HG02588 (cell line): Measurements from ENCODE around the gene LIMK2.

Source experiments
- ATAC-seq: cut with Tn5 transposase; IDR thresholded peaks from one replicate; pipeline ENCODE4 v1.9.1; 2021; ENCODE audit warnings: mild to moderate bottlenecking, moderate library complexity; ENCODE audit not compliant: unreplicated experiment

Gene LIMK2

DNA sequence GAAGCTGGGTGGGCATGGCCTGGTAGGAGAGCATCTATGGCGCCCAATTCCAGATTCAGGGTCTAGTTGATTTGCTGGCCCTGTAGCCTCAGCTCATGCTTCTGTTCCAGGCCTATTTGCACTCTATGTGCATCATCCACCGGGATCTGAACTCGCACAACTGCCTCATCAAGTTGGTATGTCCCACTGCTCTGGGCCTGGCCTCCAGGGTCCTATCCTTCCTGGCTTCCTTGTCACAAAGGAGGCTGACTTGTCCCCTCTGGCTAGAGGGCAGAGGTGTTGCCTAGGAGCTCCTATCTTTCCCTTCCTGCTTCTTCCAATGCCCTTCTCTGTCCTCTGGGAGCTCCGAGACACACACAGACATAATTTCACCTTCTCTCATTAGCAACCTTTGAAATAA lies 58.9 kb downstream of the LIMK2 start:
- ATAC-seq, result no peak

DNA sequence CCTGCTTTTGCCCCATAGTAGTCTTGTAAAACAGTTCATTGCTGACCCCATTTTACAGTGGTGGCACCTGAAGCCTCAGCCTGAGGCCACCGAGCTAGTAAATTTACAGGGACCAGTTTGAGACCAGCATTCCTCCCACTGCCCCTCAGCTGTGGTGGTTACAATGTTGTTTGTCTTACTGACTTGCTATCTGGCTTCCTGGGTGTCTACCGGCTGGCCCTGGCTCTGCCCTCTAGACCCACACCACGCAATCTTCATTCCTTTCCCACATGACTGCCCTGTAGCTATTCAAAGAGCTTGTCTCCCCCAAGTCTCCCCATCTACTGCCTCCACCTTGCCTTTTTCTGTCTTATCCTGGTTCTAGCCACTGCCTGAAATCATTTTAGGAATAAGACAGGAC lies 59.4 kb downstream of the LIMK2 start:
- ATAC-seq, result no peak

DNA sequence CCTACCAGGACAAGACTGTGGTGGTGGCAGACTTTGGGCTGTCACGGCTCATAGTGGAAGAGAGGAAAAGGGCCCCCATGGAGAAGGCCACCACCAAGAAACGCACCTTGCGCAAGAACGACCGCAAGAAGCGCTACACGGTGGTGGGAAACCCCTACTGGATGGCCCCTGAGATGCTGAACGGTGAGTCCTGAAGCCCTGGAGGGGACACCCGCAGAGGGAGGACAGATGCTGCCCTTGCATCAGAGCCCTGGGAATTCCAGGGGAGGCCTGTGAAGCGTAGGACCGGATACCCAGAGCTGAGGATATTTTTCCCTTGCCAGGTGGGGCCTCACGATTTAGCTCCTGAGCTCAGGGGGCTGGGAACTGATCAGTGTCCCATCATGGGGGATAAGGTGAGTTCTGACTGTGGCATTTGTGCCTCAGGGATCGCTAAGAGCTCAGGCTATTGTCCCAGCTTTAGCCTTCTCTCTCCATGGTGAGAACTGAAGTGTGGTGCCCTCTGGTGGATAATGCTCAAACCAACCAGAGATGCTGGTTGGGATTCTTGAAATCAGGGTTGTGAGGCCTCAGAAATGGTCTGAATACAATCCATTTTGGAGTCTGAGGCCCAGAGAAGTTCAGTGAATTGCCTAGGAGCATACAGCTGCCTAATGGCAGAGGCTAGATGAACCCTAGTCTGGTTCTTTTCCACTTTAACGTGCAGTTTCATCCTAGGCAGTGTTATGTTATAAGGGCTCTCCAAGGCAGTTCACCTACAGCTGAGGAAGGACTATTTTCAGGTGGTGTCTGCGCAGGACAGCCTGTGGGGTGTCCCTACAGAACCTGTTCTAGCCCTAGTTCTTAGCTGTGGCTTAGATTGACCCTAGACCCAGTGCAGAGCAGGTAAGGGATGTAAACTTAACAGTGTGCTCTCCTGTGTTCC lies 60.7 kb downstream of the LIMK2 start:
- no peak for ATAC-seq

DNA sequence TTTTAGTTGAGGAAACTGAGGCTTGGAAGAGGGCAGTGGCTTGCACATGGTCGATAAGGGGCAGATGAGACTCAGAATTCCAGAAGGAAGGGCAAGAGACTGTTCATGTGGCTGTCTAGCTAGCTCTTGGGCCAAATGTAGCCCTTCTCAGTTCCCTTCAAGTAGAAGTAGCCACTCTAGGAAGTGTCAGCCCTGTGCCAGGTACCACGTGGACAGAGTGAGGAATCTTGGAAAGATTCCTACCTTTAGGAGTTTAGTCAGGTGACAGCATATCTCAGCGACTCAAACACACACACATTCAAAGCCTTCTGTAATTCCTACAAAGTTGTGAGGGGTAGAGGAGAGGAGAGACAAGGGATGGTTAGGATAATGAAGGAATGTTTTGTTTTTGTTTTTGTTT lies 61.9 kb downstream of the LIMK2 start:
- no peak for ATAC-seq

DNA sequence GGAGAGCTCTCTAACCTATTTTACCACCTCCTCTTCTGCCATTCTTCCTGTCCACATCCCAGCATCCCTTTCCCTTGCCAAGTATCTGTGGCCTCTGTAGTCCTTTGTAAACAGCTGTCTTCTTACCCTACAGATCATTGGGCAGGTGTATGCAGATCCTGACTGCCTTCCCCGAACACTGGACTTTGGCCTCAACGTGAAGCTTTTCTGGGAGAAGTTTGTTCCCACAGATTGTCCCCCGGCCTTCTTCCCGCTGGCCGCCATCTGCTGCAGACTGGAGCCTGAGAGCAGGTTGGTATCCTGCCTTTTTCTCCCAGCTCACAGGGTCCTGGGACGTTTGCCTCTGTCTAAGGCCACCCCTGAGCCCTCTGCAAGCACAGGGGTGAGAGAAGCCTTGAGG lies 62.9 kb downstream of the LIMK2 start:
- no peak for ATAC-seq

DNA sequence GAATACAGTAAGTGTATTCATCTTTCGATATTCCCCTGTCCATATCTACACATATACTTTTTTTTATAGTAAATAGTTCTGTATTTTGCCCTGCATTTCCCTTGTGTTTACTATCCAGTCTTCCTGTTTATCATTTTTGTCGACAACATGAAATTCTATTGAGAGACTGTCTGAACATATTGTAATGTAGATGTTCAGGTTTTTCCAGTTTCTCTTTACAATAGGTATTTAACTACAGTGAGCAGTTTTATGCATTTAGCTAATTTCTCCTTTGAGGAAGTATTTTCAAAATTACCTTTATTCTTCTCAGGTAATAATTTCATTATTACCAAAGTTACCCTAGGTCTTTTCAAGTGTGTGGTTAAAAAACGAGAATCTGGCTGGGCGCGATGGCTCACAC lies 63.5 kb downstream of the LIMK2 start:
- ATAC-seq, result no peak

DNA sequence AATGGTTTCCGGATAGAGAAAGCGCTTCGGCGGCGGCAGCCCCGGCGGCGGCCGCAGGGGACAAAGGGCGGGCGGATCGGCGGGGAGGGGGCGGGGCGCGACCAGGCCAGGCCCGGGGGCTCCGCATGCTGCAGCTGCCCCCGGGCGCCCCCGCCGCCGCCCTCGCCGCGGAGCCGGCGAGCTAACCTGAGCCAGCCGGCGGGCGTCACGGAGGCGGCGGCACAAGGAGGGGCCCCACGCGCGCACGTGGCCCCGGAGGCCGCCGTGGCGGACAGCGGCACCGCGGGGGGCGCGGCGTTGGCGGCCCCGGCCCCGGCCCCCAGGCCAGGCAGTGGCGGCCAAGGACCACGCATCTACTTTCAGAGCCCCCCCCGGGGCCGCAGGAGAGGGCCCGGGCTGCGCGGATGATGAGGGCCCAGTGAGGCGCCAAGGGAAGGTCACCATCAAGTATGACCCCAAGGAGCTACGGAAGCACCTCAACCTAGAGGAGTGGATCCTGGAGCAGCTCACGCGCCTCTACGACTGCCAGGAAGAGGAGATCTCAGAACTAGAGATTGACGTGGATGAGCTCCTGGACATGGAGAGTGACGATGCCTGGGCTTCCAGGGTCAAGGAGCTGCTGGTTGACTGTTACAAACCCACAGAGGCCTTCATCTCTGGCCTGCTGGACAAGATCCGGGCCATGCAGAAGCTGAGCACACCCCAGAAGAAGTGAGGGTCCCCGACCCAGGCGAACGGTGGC lies 64.5 kb downstream of the LIMK2 start:
- ATAC-seq, result no peak

DNA sequence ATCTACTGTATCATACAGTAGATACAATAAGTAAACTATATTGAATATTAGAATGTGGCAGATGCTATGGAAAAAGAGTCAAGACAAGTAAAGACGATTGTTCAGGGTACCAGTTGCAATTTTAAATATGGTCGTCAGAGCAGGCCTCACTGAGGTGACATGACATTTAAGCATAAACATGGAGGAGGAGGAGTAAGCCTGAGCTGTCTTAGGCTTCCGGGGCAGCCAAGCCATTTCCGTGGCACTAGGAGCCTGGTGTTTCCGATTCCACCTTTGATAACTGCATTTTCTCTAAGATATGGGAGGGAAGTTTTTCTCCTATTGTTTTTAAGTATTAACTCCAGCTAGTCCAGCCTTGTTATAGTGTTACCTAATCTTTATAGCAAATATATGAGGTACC lies 65.6 kb downstream of the LIMK2 start:
- no peak for ATAC-seq

DNA sequence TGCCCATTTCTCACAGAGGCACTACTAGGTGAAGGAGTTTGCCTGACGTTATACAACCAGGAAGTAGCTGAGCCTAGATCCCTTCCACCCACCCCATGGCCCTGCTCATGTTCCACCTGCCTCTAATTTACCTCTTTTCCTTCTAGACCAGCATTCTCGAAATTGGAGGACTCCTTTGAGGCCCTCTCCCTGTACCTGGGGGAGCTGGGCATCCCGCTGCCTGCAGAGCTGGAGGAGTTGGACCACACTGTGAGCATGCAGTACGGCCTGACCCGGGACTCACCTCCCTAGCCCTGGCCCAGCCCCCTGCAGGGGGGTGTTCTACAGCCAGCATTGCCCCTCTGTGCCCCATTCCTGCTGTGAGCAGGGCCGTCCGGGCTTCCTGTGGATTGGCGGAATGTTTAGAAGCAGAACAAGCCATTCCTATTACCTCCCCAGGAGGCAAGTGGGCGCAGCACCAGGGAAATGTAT lies 66.1 kb downstream of the LIMK2 start:
- no peak for ATAC-seq

DNA sequence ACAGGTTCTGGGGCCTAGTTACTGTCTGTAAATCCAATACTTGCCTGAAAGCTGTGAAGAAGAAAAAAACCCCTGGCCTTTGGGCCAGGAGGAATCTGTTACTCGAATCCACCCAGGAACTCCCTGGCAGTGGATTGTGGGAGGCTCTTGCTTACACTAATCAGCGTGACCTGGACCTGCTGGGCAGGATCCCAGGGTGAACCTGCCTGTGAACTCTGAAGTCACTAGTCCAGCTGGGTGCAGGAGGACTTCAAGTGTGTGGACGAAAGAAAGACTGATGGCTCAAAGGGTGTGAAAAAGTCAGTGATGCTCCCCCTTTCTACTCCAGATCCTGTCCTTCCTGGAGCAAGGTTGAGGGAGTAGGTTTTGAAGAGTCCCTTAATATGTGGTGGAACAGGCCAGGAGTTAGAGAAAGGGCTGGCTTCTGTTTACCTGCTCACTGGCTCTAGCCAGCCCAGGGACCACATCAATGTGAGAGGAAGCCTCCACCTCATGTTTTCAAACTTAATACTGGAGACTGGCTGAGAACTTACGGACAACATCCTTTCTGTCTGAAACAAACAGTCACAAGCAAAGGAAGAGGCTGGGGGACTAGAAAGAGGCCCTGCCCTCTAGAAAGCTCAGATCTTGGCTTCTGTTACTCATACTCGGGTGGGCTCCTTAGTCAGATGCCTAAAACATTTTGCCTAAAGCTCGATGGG lies 66.7 kb downstream of the LIMK2 start:
- no peak for ATAC-seq

DNA sequence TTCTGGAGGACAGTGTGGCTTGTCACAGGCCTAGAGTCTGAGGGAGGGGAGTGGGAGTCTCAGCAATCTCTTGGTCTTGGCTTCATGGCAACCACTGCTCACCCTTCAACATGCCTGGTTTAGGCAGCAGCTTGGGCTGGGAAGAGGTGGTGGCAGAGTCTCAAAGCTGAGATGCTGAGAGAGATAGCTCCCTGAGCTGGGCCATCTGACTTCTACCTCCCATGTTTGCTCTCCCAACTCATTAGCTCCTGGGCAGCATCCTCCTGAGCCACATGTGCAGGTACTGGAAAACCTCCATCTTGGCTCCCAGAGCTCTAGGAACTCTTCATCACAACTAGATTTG lies 67.2 kb downstream of the LIMK2 start:
- no peak for ATAC-seq

DNA sequence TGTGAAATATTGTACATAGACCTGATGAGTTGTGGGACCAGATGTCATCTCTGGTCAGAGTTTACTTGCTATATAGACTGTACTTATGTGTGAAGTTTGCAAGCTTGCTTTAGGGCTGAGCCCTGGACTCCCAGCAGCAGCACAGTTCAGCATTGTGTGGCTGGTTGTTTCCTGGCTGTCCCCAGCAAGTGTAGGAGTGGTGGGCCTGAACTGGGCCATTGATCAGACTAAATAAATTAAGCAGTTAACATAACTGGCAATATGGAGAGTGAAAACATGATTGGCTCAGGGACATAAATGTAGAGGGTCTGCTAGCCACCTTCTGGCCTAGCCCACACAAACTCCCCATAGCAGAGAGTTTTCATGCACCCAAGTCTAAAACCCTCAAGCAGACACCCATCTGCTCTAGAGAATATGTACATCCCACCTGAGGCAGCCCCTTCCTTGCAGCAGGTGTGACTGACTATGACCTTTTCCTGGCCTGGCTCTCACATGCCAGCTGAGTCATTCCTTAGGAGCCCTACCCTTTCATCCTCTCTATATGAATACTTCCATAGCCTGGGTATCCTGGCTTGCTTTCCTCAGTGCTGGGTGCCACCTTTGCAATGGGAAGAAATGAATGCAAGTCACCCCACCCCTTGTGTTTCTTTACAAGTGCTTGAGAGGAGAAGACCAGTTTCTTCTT lies 67.9 kb downstream of the LIMK2 start:
- no peak for ATAC-seq

DNA sequence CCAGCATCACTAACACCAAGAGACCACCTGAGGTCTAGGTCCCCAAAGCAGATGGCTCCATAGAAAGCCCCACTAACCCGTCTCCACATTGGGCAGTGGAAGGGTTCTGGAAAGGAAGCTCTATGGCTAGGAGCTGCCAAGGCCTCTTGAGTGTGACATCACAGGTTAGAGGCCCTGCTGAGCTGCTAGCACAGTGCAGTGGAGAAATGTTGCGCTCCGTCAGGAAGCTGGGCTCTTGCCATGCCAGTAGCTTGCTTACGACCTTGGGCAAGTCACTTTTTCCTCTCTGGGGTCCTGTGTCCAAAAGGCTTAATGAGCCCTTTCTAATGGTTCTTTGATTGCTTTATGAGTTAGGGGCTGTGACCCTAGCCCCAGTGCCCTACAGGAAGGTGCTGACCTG lies 69.6 kb downstream of the LIMK2 start:
- no peak for ATAC-seq

DNA sequence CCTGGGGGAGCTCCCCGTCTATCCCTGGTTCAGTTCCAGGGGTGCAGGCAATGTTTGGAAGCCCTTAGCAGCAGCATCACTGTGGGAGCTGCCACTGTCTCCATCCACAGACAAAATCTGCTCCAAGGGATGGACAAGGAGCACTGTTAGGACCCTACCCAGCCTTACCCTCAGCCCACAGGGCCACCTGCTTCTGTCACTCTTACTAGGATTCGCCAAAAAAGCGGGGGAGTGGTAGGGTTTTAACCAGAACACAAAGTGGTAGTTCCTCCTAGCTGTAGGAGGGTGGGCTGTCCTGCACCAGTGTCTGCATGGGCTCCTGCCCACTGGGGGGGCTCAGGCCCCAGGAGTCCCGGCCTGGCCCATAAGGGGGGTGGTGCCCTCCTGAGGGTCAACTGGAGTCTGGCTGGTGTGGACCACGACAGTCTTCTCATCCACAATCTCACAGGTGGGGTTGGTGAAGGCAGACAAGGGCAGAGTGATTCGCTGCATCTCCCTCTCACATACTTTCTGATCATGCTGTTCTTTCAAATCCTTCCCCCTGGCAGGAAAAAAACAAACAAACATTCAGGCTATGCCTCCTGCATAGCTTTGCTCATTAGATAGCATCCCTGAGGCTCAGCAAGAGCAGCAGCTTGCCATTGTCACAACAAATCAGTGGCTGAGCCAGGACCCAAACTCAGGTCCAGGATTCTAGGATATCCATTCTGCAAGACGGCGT lies 70.8 kb downstream of the LIMK2 start:
- ATAC-seq, result no peak

DNA sequence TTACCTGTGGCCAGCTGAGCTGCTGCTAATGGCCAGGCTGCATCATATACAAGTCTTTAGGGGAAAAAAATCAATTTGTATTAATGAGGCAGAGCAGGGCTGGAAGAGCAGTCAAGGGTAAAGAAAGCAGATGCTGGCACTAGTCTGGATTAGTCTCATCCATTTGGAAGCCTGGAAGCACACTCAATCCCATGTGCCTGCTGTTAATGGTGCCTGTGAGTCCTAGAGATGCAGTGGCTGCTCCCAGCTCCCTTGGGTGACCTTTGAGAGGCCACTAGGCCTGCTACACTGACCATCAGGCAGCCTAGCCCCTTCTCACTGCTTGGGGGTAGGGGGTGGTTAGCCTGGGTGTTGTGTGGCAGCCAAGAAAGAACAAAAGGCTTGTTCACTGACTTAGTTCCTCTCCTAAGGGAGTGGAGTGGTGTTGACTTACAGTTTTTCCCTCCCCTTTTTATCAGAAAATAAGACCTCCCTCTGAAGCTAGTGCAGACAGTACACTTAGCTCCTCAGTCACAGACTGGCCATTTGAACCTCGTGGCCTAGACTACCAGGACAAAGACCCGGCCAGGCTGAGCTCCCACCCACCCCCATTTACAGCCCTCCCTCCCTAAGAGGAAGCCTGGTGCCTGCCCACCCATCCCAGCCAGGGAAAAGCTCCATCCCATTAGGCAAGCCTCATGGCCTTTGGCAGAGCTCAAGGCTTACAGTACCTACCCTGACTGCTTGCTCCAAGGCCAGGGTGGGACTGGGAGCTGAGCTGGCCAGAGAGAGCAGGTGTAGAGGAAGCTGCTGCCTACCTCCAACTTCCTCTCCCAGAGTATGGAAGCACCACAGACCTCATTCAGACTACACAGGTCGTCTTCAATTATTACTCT lies 72.4 kb downstream of the LIMK2 start:
- no peak for ATAC-seq

DNA sequence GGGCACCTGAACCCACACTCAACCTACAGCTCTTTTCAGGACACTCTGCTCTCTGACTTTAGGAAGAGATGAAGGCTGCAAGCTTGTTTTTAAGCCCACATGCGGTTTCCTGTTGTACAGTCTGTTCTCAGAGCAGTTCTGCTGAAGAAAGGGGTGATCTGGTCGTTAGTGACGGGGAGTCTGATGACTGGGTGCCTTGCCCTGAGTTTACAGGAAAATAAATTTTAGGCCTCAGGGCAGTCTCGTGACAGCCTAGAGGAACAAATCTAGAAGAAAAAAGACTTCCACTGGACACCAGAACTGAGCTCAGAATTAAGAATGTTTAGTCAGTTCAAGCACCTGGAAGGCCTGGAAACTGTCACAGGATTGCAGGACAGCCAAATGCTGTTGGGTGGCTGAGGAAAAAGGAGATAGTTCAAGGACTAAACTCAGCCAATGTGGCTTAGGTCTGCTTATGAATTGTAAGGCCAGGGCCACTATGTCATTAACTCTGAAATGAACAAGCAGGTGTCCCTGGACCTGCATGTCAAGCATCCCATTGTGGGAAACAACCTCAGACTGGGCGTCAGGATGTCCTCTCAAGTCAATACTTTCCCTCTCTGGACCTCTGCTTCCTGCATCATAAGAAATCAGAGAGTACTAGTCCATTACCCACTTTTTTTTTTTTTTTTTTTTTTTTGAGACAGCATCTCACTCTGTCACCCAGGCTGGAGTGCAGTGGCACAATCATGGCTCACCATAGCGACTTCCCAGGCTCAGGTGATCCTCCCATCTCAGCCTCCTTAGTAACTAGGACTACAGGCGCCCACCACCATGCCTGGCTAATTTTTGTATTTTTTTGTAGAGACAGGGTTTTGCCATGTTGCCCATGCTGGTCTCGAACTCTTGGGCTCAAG lies 74.5 kb downstream of the LIMK2 start:
- no peak for ATAC-seq

DNA sequence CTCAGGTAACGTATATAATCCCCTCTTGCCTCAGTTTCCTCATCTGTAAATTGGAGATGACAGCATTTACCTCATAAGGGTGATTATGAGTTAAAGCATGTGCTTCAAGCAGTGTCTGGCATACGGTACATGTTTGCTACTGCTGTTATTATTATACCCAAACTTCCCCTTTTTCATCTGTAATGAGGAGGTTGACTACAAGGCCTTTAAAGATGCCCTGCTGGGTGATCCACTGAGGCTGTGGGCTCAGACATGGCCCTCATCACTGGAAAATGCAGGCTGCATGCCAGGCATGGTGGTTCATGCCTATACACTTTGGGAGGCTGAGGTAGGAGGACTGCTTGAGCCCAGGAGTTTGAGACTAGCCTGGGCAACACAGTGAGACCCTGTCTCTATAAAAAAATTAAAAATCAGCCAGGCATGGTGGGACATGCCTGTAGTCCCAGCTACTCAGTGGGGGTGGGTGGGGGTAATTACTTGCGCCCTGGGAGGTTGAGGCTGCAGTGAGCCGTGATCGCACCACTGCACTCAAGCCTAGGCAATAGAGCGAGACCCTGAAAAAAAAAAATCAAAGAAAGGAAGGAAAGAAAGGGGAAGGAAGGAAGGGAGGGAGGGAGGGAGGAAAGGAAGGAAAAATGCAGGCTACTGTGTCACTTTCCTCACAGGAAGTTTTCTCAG lies 75.9 kb downstream of the LIMK2 start:
- ATAC-seq, result no peak
